Pons (tissue), 1 donor: ENCODE measurements around the gene AHI1.

Source experiments
- DNase-seq: peaks from one replicate; pipeline ENCODE4 v3.0.0-alpha.2; 2016; ENCODE audit warnings: low spot score

Gene AHI1

GRCh38 chr6:135497412-135498184, at the start of gene AHI1:
Gene AHI1, minus strand, starts transcription at chr6:135497740. Its CDS starts 5,503 bp downstream, at chr6:135492237.
- peak; percentile 91 for DNase-seq

DNA sequence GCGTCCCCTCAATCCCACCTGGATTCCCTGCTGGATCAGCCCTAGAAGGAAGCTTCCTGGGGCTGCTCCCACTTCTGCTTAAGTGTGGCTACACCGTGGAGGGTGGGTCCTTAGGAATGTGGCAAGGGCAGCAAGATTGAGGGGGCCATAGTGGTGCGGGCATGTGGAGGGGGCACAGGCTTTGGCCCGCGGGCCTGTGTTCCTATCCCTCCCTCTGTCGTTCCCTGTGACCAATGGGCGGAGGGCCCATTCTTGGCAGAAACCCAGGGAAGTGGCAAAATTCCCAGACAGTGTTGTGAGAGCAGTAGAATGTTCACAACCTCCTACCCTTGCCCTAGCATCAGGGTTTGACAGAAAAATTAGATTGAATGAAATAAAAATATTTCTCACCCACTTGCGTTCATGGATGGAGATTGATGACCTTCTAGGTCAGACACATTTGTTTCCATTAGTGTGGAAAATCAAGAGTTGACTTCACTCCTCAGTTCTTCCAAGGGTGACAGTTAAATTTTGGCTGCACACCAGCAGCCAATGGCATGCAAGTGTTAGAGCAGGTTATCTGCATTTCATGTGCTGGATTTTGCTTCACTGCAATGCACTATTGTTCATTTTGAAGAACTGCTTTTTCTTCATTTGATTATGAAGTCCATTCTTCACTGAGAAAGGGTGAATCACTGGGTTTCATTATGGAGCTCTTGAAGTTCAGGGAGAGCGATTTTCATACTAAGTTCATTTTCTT, 49.3 kb upstream of the AHI1 start:
- DNase-seq: peak; percentile 17

DNA sequence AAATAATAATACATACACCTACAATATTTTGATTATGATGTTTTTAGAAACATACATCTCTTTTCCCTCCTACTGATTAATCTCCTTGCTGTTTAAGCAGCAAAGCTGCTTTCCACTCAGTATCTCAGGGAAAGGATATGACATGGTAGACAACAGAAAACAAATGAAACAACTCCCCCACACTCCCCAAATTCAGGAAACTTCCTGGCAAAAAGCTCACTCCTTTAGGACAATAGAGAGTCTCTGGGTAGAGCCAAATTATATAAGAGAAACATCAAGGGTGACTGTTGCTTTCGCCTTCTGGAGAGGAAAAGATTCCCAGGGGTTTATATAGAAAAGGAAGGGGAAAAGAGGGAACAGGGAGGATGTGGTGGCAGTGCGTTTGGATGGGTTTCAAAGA, 48.7 kb upstream of the AHI1 start:
- no peak for DNase-seq

DNA sequence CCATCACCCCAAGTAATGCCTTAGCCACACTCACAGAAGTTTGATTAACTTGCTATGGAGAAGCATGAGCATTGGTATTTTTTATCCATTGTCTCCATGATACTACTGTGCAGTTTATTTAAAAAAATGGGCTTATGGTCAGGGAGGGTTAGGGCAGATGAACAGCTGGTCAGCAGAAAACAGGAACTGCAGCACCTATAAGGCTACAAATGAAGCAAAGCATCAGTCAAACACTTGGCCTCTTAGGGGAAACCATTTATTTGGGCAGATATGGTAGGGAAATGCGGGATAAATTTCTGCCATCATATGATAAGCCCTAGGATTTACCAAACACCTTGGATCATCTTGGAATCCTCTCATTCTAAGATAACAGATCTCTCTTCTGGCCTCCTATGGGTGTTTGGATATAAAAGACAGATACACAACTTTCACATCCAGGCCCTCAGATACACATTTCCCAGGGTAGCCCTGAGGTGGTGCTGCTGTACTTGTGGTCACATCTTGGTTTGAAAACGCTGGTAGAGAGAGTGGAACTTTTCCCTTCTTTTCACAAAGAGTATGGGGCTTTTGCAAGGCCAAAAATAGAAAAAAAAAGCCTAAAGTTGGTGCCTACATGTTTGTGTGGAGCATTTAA, 42.8 kb upstream of the AHI1 start:
- DNase-seq: no peak

DNA sequence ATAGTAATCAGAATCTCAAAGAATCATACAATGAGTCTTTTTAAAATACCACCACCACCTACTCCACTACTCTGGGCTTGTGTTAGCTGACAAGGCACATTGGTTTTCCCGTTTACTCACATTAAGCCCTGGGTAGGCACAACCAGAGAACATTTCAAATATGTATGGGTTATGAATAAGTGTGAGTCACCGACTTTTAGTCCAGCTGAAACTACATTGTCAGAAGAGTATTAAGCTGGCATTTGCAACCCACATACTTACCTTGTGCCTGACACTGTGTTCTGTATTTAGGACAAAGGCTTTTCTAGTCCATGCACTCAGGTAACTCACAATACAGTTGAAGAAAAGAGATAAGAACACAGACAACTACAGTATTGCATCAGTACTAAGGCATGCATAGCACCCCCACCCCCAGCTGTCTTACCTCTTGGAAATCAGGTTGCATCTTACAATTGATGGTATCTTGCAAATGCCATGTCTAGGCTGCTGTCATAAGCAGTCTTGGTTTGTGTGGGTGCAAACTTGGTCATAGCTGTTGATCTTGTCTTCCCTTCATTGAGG, 40.3 kb upstream of the AHI1 start:
- DNase-seq: no peak

- peak; percentile 51 for DNase-seq
These were observed 38.5 kb upstream of the AHI1 start for GRCh38 chr6:135535989-135536414.

- no peak for DNase-seq
These were observed 37.3 kb upstream of the AHI1 start for GRCh38 chr6:135534773-135535380.

DNA sequence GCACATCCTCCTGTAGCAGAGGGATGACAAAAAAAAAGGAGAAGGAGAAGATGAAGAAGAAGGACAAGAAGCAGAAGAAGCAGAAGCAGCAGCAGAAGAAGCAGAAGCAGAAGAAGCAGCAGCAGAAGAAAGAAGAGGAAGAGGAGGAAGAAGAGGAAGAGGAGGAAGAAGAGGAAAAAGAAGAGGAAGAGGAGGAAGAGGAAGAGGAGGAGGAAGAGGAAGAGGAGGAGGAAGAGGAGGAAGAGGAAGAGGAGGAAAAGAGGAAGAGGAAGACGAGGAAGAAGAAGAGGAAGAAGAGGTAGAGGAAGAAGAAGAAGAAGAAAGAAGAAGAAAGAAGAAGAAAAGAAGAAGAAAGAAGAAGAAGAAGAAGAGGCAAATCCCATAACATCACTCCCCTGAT, 35.0 kb upstream of the AHI1 start:
- no peak for DNase-seq

- DNase-seq: no peak
These were observed 34.5 kb upstream of the AHI1 start for GRCh38 chr6:135531954-135532490.

- no peak for DNase-seq
These were observed 32.6 kb upstream of the AHI1 start for GRCh38 chr6:135530113-135530512.

DNA sequence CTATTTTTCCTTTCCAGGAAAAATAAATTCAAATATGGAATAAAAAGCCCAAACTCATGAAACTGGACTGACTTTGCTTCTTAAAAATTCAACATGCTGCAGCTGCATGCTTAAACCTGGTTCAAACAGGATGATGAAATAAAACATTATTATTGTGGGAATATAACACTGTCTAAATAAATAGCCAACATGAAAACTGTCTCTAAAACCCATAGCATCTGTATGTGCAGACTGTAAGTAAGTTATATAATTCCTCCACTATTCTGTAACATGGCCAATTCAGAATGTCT, 30.4 kb upstream of the AHI1 start:
- no peak for DNase-seq

GRCh38 chr6:135527116-135527959, 29.8 kb upstream of the AHI1 start:
- DNase-seq: no peak

DNA sequence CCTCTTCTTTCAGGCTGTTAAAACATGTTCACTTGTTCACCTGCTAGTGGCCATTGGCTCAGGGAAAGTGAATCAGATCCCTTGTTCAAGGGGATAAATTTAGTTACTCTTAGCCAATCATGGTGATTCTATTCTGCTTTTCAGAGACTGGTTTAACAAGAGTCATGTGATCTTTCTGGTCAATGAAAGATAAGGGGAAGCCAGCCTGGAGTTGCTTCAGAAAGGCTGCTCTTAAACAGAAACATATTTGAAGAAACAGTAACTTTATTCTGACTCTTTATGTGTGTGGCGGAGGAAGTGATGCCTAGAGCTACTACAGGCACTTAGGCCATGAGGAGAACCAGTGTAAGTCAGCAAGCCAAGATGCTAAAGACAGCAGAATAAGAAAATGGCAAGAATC, 28.1 kb upstream of the AHI1 start:
- DNase-seq: no peak

DNA sequence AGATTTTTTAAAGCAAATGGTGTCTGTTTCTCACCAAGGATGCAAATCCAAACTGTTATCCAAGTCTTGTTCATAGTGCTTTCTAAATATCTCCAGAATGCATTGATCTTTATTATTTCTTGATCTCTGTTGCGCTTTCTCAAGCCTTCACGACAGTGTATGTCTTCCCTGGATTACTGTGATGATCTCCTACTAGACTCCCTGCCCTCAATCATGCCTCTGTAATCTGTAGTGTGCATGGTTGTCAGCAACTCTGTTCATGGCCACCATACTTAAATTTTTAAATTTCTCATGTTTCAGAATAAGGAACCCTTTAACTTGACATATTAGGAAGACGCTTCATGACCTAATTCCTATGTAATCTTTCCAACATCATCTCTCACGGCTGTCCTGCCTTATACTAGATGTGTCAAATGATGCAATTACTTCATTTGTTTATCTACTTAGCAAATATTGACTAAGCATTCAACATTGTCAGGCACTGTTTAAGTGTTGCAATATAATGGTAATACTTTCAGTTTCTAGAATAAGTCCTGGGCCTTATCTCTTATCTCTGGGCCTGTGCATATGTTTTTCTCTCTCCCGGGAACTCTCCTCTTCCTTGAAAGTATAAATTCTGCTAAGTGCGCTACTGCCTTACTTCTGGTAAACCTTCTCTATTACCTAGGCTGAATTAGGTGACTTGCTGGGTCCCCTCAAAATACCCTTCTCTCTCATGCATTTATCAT, 25.6 kb upstream of the AHI1 start:
- no peak for DNase-seq

GRCh38 chr6:135521431-135521830, 23.9 kb upstream of the AHI1 start:
- DNase-seq: no peak

DNA sequence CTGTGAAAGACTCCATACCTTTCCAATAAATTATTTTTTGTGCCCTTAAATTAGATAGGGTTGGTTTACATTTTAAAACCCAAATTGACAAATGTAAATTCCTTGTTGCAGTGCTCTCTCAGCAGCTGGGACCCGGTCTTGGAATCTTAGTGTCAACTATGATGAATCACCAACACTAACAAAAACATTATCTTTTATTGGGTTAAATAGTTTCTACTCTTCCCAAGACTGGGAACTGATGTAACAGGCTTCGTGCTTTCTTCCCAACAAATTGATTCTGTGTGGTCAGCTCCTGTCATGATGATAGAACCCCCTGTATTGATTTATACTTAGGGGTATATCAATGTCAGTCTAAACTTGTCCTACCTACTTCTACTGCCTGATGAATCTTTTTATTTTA, 23.2 kb upstream of the AHI1 start:
- no peak for DNase-seq

DNA sequence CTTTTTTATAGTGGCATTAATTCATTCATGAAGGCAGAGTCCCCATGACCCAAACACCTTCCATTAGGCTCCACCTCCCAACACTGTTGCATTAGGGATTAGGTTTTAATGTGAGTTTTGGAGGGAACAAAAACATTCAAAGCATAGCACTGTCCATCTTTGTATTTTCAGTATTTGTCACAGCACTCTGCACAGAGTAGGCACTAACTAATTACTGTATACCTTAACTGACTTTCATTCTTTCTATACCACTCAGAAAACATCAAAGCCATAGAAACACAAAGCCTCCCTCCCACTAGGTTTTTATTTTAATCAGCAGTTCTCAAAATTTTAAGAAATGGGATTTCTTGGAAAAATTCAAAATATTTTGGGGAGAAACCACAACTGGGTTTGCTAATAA, 21.8 kb upstream of the AHI1 start:
- DNase-seq: no peak

GRCh38 chr6:135517527-135517926, 20.0 kb upstream of the AHI1 start:
- DNase-seq: no peak

DNA sequence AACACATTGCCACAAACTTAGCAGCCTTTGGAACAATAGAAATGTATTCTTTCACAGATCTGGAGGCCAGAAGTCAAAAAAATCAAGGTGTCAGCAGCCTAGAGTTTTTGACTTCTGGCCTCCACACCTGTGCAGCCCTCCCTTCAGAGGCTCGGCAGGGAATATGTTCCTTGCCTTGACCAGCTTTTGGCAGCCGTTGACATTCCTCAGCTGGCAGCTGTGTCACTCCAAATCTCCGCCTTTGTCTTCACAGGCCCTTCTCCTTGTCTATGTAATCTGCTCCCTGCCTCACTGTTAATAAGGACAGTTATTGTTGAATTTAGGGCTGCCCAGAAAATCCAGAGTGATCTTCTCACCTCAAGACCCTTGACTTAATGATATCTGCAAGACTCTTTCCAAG, 17.2 kb upstream of the AHI1 start:
- DNase-seq: no peak

DNA sequence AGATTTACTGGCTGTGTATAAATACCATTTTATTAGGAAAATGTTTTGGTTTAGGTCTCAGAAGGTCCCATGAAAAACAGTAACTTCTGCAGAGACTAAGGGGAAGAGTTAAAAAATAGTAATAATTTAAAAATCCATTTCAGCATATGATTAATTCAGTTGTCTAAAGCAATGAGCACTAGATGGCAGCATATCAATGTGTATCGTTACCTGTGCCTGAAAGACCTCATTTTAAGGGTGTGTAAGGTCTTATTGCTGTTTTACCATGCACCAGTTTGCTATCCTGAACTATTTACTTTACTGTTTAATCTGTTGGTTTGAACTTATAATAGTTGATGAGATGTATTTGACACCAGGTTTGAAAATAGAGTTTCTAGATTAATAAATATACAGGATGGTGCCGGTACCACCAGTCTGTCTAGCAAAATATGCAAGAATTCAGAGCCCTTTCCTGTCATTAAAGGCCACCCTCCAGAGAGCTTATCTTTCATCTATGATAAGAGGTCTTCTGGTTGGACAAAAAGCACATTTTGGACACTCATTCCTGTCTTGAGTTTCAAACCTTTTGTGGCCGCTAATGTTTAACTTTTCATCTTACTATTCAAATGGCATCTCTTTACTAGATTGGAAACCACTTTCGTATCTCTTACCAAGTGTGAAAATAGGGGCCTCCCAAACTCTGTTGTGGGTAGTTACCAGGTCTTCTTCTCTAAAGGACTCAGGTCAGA, 8.9 kb upstream of the AHI1 start:
- DNase-seq: peak; percentile 52
